H9 (cell line): ENCODE data around the gene MRPS27. TPM values are rescaled to one million over a fixed set of nuclear protein-coding genes. Genes with fewer than 3 reads are reported as not detected.

ENCODE experiments used
- DNase-seq: peaks from one replicate; pipeline ENCODE4 v3.0.0-alpha.2; 2017
- H2AFZ ChIP-seq: one replicate; pipeline ENCODE4 v1.6.1; 2013; ENCODE audit warnings: mild to moderate bottlenecking, low read length, control low read depth, moderate library complexity
- H2AK5ac ChIP-seq: 2 replicates; pipeline ENCODE4 v1.6.1; 2013; ENCODE audit warnings: low read length, control low read depth, mixed read lengths; ENCODE audit not compliant: insufficient read length
- H2BK120ac ChIP-seq: one replicate; pipeline ENCODE4 v1.6.1; 2013; ENCODE audit warnings: low read depth, mild to moderate bottlenecking, low read length, control low read depth, inconsistent platforms; ENCODE audit not compliant: poor library complexity, severe bottlenecking
- H2BK12ac ChIP-seq: 2 replicates; pipeline ENCODE4 v1.6.1; 2013; ENCODE audit warnings: low read length, control low read depth, mixed read lengths, low read depth; ENCODE audit not compliant: insufficient read length
- H2BK15ac ChIP-seq: 2 replicates; pipeline ENCODE4 v1.6.1; 2013; ENCODE audit warnings: low read depth, low read length, control low read depth
- H2BK20ac ChIP-seq: one replicate; pipeline ENCODE4 v1.6.1; 2013; ENCODE audit warnings: low read depth, mild to moderate bottlenecking, low read length, control low read depth, inconsistent platforms; ENCODE audit not compliant: poor library complexity, severe bottlenecking
- H2BK5ac ChIP-seq: 2 replicates; pipeline ENCODE4 v1.6.1; 2013; ENCODE audit warnings: low read length, control low read depth, mixed read lengths; ENCODE audit not compliant: insufficient read length
- H3K14ac ChIP-seq: 2 replicates; pipeline ENCODE4 v1.6.1; 2013; ENCODE audit warnings: low read length, control low read depth; ENCODE audit not compliant: insufficient read depth
- H3K18ac ChIP-seq: 2 replicates; pipeline ENCODE4 v1.6.1; 2013; ENCODE audit warnings: low read depth, mild to moderate bottlenecking, mixed read lengths, low read length, control low read depth; ENCODE audit not compliant: insufficient read length
- H3K23ac ChIP-seq: 2 replicates; pipeline ENCODE4 v1.6.1; 2013; ENCODE audit warnings: low read length, control low read depth, mixed read lengths, low read depth; ENCODE audit not compliant: insufficient read length
- H3K23me2 ChIP-seq: 2 replicates; pipeline ENCODE4 v1.6.1; 2013; ENCODE audit warnings: low read depth, mild to moderate bottlenecking, mixed read lengths, low read length, control low read depth; ENCODE audit not compliant: insufficient read length, poor library complexity, severe bottlenecking
- H3K27ac ChIP-seq: 2 replicates; pipeline ENCODE4 v1.5.1; 2013; ENCODE audit warnings: low read length, control low read depth, mixed read lengths, low read depth; ENCODE audit not compliant: insufficient read length
- H3K27me3 ChIP-seq: 2 replicates; pipeline ENCODE4 v1.6.1; 2013; ENCODE audit warnings: low read length, control low read depth, inconsistent platforms; ENCODE audit not compliant: insufficient read depth
- H3K4ac ChIP-seq: 2 replicates; pipeline ENCODE4 v1.6.1; 2013; ENCODE audit warnings: low read depth, mild to moderate bottlenecking, control low read depth, inconsistent platforms, low read length, moderate library complexity
- H3K4me1 ChIP-seq: 2 replicates; pipeline ENCODE4 v1.6.1; 2013; ENCODE audit warnings: low read length, control low read depth, inconsistent platforms; ENCODE audit not compliant: insufficient read depth
- H3K4me2 ChIP-seq: 2 replicates; pipeline ENCODE4 v1.6.1; 2013; ENCODE audit warnings: low read length, control low read depth, mixed read lengths; ENCODE audit not compliant: insufficient read length, insufficient read depth
- H3K56ac ChIP-seq: 2 replicates; pipeline ENCODE4 v1.6.1; 2013; ENCODE audit warnings: low read depth, mild to moderate bottlenecking, mixed read lengths, low read length, control low read depth; ENCODE audit not compliant: insufficient read length
- H3K79me1 ChIP-seq: 2 replicates; pipeline ENCODE4 v1.6.1; 2013; ENCODE audit warnings: low read depth, mild to moderate bottlenecking, moderate library complexity, low read length, control low read depth, inconsistent platforms; ENCODE audit not compliant: insufficient read depth, poor library complexity, severe bottlenecking
- H3K79me2 ChIP-seq: 2 replicates; pipeline ENCODE4 v1.6.1; 2013; ENCODE audit warnings: low read length, control low read depth, inconsistent platforms; ENCODE audit not compliant: insufficient read depth
- H3K9ac ChIP-seq: 2 replicates; pipeline ENCODE4 v1.6.1; 2013; ENCODE audit warnings: low read length, control low read depth, mixed read lengths; ENCODE audit not compliant: insufficient read length; ENCODE audit errors: extremely low read depth
- H3K9me3 ChIP-seq: one replicate; pipeline ENCODE4 v1.6.1; 2013; ENCODE audit warnings: low read depth, low read length, inconsistent platforms; ENCODE audit not compliant: control insufficient read depth
- H3T11ph ChIP-seq: one replicate; pipeline ENCODE4 v1.6.1; 2013; ENCODE audit warnings: mild to moderate bottlenecking, low read length, control low read depth, inconsistent platforms
- H4K20me1 ChIP-seq: one replicate; pipeline ENCODE4 v1.6.1; 2013; ENCODE audit not compliant: control insufficient read depth, insufficient read length, insufficient read depth
- H4K5ac ChIP-seq: 2 replicates; pipeline ENCODE4 v1.6.1; 2013; ENCODE audit warnings: low read depth, mild to moderate bottlenecking, mixed read lengths, low read length, control low read depth; ENCODE audit not compliant: insufficient read length
- H4K8ac ChIP-seq: replicated peaks from 2 replicates; pipeline ENCODE4 v1.6.1; 2013; ENCODE audit warnings: low read length, control low read depth, mixed read lengths, low read depth; ENCODE audit not compliant: insufficient read length
- H4K91ac ChIP-seq: 2 replicates; pipeline ENCODE4 v1.6.1; 2013; ENCODE audit warnings: low read depth, mild to moderate bottlenecking, moderate library complexity, mixed read lengths, low read length, control low read depth; ENCODE audit not compliant: insufficient read length
- H3K27ac Mint-ChIP-seq, 3 experiments: 2 replicates in 2 of 3; 3 replicates in 1 of 3; pipeline ENCODE4 v1.8.0; 2020 to 2021; ENCODE audit warnings: mixed read lengths in 3 of 3, mild to moderate bottlenecking in 1 of 3, moderate library complexity in 1 of 3
- H3K27me3 Mint-ChIP-seq: 2 replicates; pipeline ENCODE4 v1.8.0; 2021; ENCODE audit warnings: low read depth, mild to moderate bottlenecking, moderate library complexity, mixed read lengths
- H3K36me3 Mint-ChIP-seq, 3 experiments: 2 replicates in 2 of 3; 3 replicates in 1 of 3; pipeline ENCODE4 v1.8.0; 2020 to 2021; ENCODE audit warnings: low read depth in 3 of 3, mixed read lengths in 3 of 3; ENCODE audit not compliant: insufficient read depth in 1 of 3
- H3K4me1 Mint-ChIP-seq, 2 experiments: 2 replicates each; pipeline ENCODE4 v1.8.0; 2020; ENCODE audit warnings: mixed read lengths in 2 of 2
- H3K4me3 Mint-ChIP-seq, 2 experiments: 2 replicates in 1 of 2; 3 replicates in 1 of 2; pipeline ENCODE4 v1.8.0; 2020 to 2021; ENCODE audit warnings: mild to moderate bottlenecking in 2 of 2, mixed read lengths in 2 of 2, moderate library complexity in 1 of 2
- H3K9me3 Mint-ChIP-seq, 2 experiments: 2 replicates in 1 of 2; 3 replicates in 1 of 2; pipeline ENCODE4 v1.8.0; 2020; ENCODE audit warnings: mild to moderate bottlenecking in 2 of 2, mixed read lengths in 2 of 2, moderate library complexity in 1 of 2
- CTCF ChIP-seq: fragments of 200-600 bp; sonication (generic); conservative IDR thresholded peaks from 3 replicates; pipeline ENCODE4 v1.8.0; 2021; ENCODE audit warnings: antibody characterized with exemption, mild to moderate bottlenecking
- WGBS: extraction: QIAGEN DNeasy Blood & Tissue Kit; methylation state at CpG from one replicate; pipeline ENCODE4 v1.1.7; 2013; ENCODE audit warnings: missing lambda C conversion rate, low lambda C conversion rate, mixed read lengths; ENCODE audit not compliant: insufficient read length; ENCODE audit errors: extremely low coverage; 5-methylcytosine and 5-hydroxymethylcytosine counted together
- total RNA-seq: library from RNA; stranded (reverse); gene quantifications from 2 replicates; pipeline ENCODE4 v1.2.1, GENCODE V29; 2021

MRPS27 gene
- total RNA-seq, 1 experiment from 2014 or later = 83.3 TPM

DNA sequence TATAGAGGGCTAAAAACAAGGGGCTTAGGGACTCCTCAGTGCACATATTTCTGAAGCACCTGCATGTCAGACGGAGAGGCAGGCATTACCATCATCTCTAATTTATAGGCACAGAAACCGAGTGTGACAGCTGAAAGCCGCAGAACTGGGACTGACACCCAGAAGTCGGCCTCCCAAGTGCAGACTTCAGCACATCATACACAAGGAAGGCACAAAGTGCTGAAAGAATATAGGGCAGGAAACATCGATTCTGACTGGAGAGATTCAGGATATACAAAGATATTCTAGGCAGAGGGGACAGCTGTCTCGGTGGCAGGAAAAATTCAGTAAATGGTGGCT lies 11.2 kb downstream of the MRPS27 start:
- H3K27ac Mint-ChIP-seq = peak overlapping the region; percentile 56 to 96 (median 96); a peak in 6 of 7 replicates
- Histone ChIP-seq H2BK12ac (no peak overlapping the region), H3K56ac (no peak overlapping the region), H2AFZ (no peak overlapping the region), H2BK20ac (no peak overlapping the region), H2BK120ac (no peak overlapping the region), H3K27me3 (no peaks in the 10 kb centered on the region), H2AK5ac (no peak overlapping the region), H3K9ac (no peak overlapping the region), H3K79me1 (peaks cover 3% of the 10 kb centered on the region), H3K23me2 (no peaks in the 10 kb centered on the region), H3K4ac (no peak overlapping the region), H4K91ac (no peak overlapping the region), H3K9me3 (no peaks in the 10 kb centered on the region), H3K27ac (peak overlapping the region; percentile 22), H3K79me2 (peaks cover 7% of the 10 kb centered on the region; the same call in 1 of the 2 replicates), H3K23ac (no peak overlapping the region), H2BK5ac (no peak overlapping the region), H4K5ac (no peak overlapping the region), H3K4me2 (no peak overlapping the region), H3K4me1 (peaks cover 4% of the 10 kb centered on the region; the same call in 1 of the 2 replicates), H3T11ph (no peak overlapping the region), H4K8ac (no peak overlapping the region), H3K14ac (no peak overlapping the region), H2BK15ac (no peak overlapping the region), H4K20me1 (no peaks in the 10 kb centered on the region), H3K18ac (no peak overlapping the region)
- DNase-seq = no peak
- no peaks in the 10 kb centered on the region for H3K9me3 Mint-ChIP-seq
- TF ChIP-seq CTCF = no peak
- no CpG with 5 or more reads among the region's 6 CpGs for WGBS
- H3K4me3 Mint-ChIP-seq = peak overlapping the region; percentile 79 to 83
- peaks cover 11 to 46% (median 32%) of the 10 kb centered on the region in 3 experiments for H3K36me3 Mint-ChIP-seq
- H3K4me1 Mint-ChIP-seq = peaks cover 23 to 27% of the 10 kb centered on the region in 2 experiments
- no peaks in the 10 kb centered on the region for H3K27me3 Mint-ChIP-seq
